HG02840 (cell line): ENCODE measurements around the gene KIF3B.
"Not testable (repeated sequence)": the region's sequence is repeated elsewhere in the genome, so short reads cannot be mapped to it uniquely, and the experiment has no call there.

ENCODE experiments used
- ATAC-seq: cut with Tn5 transposase; IDR thresholded peaks from one replicate; pipeline ENCODE4 v1.9.1; 2021; ENCODE audit warnings: mild to moderate bottlenecking, moderate library complexity, moderate number of reproducible peaks; ENCODE audit not compliant: unreplicated experiment, low FRiP score

Gene KIF3B

DNA sequence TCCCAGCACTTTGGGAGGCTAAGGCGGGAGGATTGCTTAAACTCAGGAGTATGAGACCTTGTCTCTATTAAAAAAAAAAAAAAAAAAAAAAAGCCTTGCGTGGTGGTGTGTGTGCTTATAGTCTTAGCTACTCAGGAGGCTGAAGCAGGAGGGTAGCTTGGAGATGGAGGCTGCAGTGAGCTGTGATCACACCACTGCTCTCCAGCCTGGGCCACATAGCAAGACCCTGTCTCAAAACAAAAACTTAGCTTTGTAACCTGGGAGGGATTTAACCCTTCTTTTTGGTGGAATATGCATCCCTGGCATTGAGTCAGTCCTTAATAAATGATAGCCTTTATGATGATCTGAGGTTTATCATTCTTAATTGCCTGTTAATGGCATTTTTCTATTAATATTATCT lies 93.4 kb downstream of the KIF3B start:
- ATAC-seq, result no peak

DNA sequence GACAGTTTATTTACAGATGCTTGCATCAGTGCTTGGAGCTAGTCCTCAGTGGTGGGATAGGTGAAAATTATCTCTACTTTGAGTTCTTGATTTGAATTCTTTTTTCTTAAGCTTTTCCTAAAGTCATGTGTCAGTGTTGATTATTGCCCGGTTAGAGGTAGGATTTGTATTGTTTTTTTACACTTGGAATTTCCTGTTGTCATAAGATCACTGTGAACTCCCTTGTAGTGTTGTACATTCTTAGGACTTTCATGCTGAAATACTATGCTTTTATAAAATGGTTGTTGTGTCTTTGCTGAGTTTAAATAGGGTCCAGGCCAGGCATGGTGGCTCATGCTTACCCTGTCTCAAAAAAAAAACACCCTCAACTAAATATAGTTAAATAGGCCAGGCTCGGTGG lies 101.0 kb downstream of the KIF3B start:
- ATAC-seq, result no peak

- ATAC-seq, result not testable (repeated sequence)
Observed at GRCh38 chr20:32380037-32380436, 102.6 kb downstream of the KIF3B start.

- ATAC-seq, result no peak
Observed at GRCh38 chr20:32380745-32381144, 103.3 kb downstream of the KIF3B start.

DNA sequence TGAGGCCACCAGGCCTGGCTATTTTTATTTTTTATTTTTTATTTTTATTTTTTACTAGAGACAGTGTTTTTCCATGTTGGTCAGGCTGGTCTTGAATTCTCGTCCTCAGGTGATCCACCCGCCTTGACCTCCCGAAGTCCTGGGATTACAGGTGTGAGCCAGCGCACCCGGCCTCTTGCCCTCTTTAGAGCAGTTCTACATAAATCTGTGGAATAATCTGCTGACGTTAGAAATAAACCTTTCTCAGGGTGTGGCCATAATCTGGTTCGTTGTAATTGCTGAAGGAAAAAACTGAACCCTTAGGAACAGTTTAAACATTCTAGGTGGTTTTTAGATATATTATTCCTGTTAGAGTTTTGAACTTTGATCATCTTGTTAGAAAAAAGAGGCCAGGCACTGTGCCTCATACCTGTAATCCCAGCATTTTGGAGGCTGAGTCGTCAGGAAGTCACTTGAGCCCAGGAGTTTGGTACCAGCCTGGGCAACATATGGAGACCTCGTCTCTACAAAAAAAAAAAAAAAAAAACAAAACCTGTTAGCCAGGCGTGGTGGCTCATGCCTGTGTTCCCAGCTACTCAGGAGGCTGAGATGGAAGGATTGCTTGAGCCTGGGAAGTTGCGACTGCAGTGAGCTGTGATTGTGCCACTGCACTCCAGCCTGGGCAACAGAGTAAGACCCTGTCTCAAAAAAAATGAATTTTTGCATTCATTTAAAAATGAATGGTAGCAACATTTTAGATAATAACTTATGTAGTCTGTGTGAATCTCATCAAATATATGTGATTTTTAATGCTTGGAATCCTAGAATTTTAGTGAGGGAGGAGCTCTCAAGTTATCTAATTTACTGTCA lies 104.9 kb downstream of the KIF3B start:
- ATAC-seq, result no peak

DNA sequence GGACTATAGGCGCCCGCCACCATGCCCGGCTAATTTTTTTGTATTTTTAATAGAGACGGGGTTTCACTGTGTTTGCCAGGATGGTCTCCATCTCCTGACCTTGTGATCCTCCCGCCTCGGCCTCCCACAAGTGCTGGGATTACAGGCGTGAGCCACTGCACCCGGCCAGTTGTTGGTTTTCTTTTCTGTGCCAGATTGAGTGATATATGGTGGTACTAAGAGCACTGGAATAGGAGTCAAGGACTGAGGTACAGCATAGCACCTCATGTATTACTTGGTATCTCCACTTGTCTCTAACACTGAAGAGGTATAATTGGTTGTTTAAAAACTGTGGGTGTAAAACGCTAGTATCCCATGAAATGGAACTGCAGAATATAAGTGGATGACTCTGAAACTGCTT lies 106.0 kb downstream of the KIF3B start:
- ATAC-seq, result not testable (repeated sequence)
